ENCODE measurements around the gene NXN. TPM values are rescaled to one million over a fixed set of nuclear protein-coding genes. Genes with fewer than 3 reads are reported as not detected.
A peak's percentile ranks its signal among the peaks of the same experiment; 100 is the strongest.

NXN gene
- total RNA-seq, 1 experiment from 2014 or later, result 126 TPM

- TF ChIP-seq SIN3A (IDR thresholded peaks at IDR 0.05; ENCODE audit: borderline replicate concordance, insufficient read depth, low read depth, low read length) (no peak), TCF7L2 (IDR thresholded peaks at IDR 0.05; ENCODE audit: low read depth, low read length) (no peak), POLR2AphosphoS5 (IDR thresholded peaks at IDR 0.05; ENCODE audit: low read depth, low read length) (no peak; the same call in 1 of the 2 replicates)
- TF ChIP-seq, protein P1, sequence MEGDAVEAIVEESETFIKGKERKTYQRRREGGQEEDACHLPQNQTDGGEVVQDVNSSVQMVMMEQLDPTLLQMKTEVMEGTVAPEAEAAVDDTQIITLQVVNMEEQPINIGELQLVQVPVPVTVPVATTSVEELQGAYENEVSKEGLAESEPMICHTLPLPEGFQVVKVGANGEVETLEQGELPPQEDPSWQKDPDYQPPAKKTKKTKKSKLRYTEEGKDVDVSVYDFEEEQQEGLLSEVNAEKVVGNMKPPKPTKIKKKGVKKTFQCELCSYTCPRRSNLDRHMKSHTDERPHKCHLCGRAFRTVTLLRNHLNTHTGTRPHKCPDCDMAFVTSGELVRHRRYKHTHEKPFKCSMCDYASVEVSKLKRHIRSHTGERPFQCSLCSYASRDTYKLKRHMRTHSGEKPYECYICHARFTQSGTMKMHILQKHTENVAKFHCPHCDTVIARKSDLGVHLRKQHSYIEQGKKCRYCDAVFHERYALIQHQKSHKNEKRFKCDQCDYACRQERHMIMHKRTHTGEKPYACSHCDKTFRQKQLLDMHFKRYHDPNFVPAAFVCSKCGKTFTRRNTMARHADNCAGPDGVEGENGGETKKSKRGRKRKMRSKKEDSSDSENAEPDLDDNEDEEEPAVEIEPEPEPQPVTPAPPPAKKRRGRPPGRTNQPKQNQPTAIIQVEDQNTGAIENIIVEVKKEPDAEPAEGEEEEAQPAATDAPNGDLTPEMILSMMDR (IDR thresholded peaks at IDR 0.05), result no peak
- TF ChIP-seq, protein P2, sequence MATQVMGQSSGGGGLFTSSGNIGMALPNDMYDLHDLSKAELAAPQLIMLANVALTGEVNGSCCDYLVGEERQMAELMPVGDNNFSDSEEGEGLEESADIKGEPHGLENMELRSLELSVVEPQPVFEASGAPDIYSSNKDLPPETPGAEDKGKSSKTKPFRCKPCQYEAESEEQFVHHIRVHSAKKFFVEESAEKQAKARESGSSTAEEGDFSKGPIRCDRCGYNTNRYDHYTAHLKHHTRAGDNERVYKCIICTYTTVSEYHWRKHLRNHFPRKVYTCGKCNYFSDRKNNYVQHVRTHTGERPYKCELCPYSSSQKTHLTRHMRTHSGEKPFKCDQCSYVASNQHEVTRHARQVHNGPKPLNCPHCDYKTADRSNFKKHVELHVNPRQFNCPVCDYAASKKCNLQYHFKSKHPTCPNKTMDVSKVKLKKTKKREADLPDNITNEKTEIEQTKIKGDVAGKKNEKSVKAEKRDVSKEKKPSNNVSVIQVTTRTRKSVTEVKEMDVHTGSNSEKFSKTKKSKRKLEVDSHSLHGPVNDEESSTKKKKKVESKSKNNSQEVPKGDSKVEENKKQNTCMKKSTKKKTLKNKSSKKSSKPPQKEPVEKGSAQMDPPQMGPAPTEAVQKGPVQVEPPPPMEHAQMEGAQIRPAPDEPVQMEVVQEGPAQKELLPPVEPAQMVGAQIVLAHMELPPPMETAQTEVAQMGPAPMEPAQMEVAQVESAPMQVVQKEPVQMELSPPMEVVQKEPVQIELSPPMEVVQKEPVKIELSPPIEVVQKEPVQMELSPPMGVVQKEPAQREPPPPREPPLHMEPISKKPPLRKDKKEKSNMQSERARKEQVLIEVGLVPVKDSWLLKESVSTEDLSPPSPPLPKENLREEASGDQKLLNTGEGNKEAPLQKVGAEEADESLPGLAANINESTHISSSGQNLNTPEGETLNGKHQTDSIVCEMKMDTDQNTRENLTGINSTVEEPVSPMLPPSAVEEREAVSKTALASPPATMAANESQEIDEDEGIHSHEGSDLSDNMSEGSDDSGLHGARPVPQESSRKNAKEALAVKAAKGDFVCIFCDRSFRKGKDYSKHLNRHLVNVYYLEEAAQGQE (IDR thresholded peaks at IDR 0.05; ENCODE audit: insufficient read depth in 1 of 2, low read depth in 2 of 2, low read length in 1 of 2), result no peak
- peak overlapping the region; percentile 69 to 83 for H3K4me3 ChIP-seq (ENCODE audit: low read depth in 2 of 2, low read length in 2 of 2)
- ChIA-PET POLR2A (interaction anchor here (0.6 to 0.7 kb wide), 2 partner anchors 98 to 128 kb away, joined by 3 to 6 read pairs; no protein-coding TSS in a partner anchor), CTCF (no interaction called here)
- peaks cover 22% of the 10 kb centered on the region for H3K4me1 ChIP-seq (ENCODE audit: control insufficient read depth, insufficient read depth, low read length)
- no peaks in the 10 kb centered on the region for H3K9me3 ChIP-seq (ENCODE audit: control insufficient read depth, insufficient read depth, low read depth, low read length)
- BruUV-seq (replicated peaks), result no TSS peak
- ATAC-seq, result peak; percentile 13; the same call in 1 of the 2 replicates
- DNase-seq (ENCODE audit: low read depth, low spot score), result no peak
- intact Hi-C loops (cut with micrococcal nuclease; ENCODE audit: unreplicated experiment), result no loop called here
- in situ Hi-C loops (cut with HindIII; ENCODE audit: low pct_unique_long_range_greater_than_20kb, low sequenced_read_pairs), result no loop called here
- no peaks in the 10 kb centered on the region for H3K27me3 ChIP-seq (ENCODE audit: control insufficient read depth, insufficient read depth, low read length)
- H3K36me3 ChIP-seq (ENCODE audit: control insufficient read depth, insufficient read depth, low read length), result no peaks in the 10 kb centered on the region; the same call in none of the 2 replicates
- H3K27ac ChIP-seq (ENCODE audit: low read length), result peak overlapping the region; percentile 93
These were observed 1.2 kb downstream of the NXN start for GRCh38 chr17:978103-979093.

GRCh38 chr17:977166-977565 is 2.4 kb downstream of the NXN start:
- no peak for ATAC-seq
- H3K36me3 ChIP-seq (ENCODE audit: control insufficient read depth, insufficient read depth, low read length), result no peaks in the 10 kb centered on the region; the same call in none of the 2 replicates
- peak overlapping the region; percentile 69 to 83 for H3K4me3 ChIP-seq (ENCODE audit: low read depth in 2 of 2, low read length in 2 of 2)
- BruUV-seq (replicated peaks), result TSS peak; percentile 71
- intact Hi-C loops (cut with micrococcal nuclease; ENCODE audit: unreplicated experiment), result no loop called here
- H3K27me3 ChIP-seq (ENCODE audit: control insufficient read depth, insufficient read depth, low read length), result no peaks in the 10 kb centered on the region
- DNase-seq (ENCODE audit: low read depth, low spot score), result no peak
- TF ChIP-seq POLR2AphosphoS5 (IDR thresholded peaks at IDR 0.05; ENCODE audit: low read depth, low read length), result no peak
- TF ChIP-seq, protein P1 (IDR thresholded peaks at IDR 0.05), result no peak
- no peak for TF ChIP-seq TCF7L2 (IDR thresholded peaks at IDR 0.05; ENCODE audit: low read depth, low read length)
- TF ChIP-seq, protein P2 (IDR thresholded peaks at IDR 0.05; ENCODE audit: insufficient read depth in 1 of 2, low read depth in 2 of 2, low read length in 1 of 2), result no peak
- TF ChIP-seq SIN3A (IDR thresholded peaks at IDR 0.05; ENCODE audit: borderline replicate concordance, insufficient read depth, low read depth, low read length), result no peak
- in situ Hi-C loops (cut with HindIII; ENCODE audit: low pct_unique_long_range_greater_than_20kb, low sequenced_read_pairs), result no loop called here
- no peaks in the 10 kb centered on the region for H3K9me3 ChIP-seq (ENCODE audit: control insufficient read depth, insufficient read depth, low read depth, low read length)
- peak overlapping the region; percentile 93 for H3K27ac ChIP-seq (ENCODE audit: low read length)
- POLR2A ChIA-PET, result no interaction called here
- H3K4me1 ChIP-seq (ENCODE audit: control insufficient read depth, insufficient read depth, low read length), result peaks cover 31% of the 10 kb centered on the region
- CTCF ChIA-PET, result no interaction called here

Data from Panc1 (cell line).